Stimulated activated CD8-positive, alpha-beta memory T cell treated with anti-CD3 and anti-CD28 coated beads, Interleukin-7, amount 100 ng/mL, for 48 hours (primary cell): ENCODE measurements around the gene FUOM.
"Not testable (repeated sequence)": the region's sequence is repeated elsewhere in the genome, so short reads cannot be mapped to it uniquely, and the experiment has no call there.

Experiments
- DNase-seq, 2 donors: peaks; one replicate each; pipeline ENCODE4 v3.0.0-alpha.2; 2020; ENCODE audit warnings: low read depth in 1 of 2; ENCODE audit errors: extremely low read depth in 1 of 2

The FUOM gene

GRCh38 chr10:133388973-133389818 is 31.4 kb upstream of the FUOM start:
- no peak for DNase-seq

GRCh38 chr10:133388236-133388972 is 30.6 kb upstream of the FUOM start:
- no peak for DNase-seq

GRCh38 chr10:133386951-133387350 is 29.1 kb upstream of the FUOM start:
- DNase-seq = not testable (repeated sequence)

GRCh38 chr10:133385214-133385613 is 27.4 kb upstream of the FUOM start:
- no peak for DNase-seq

- no peak for DNase-seq
Observed at GRCh38 chr10:133384071-133384470, 26.3 kb upstream of the FUOM start.

- DNase-seq = no peak
Observed at GRCh38 chr10:133383551-133383950, 25.7 kb upstream of the FUOM start.

- no peak for DNase-seq
Observed at GRCh38 chr10:133381036-133381435, 23.2 kb upstream of the FUOM start.

- no peak for DNase-seq
Observed at GRCh38 chr10:133379801-133380666, 22.2 kb upstream of the FUOM start.

- DNase-seq = no peak
Observed at GRCh38 chr10:133379152-133379800, 21.5 kb upstream of the FUOM start, which contains the start of gene PAOX. PAOX (plus strand) TSS chr10:133379262; CDS start chr10:133379317, 55 bp downstream.

- no peak for DNase-seq
Observed at GRCh38 chr10:133378251-133379096, 20.7 kb upstream of the FUOM start.

- DNase-seq = no peak
Observed at GRCh38 chr10:133377818-133378250, 20.0 kb upstream of the FUOM start.

- no peak for DNase-seq
Observed at GRCh38 chr10:133377025-133377817, 19.4 kb upstream of the FUOM start.

GRCh38 chr10:133376183-133376582 is 18.4 kb upstream of the FUOM start:
- not testable (repeated sequence) for DNase-seq

- DNase-seq = no peak
Observed at GRCh38 chr10:133375357-133376115, 17.7 kb upstream of the FUOM start.

GRCh38 chr10:133373174-133374090 is 15.6 kb upstream of the FUOM start, which contains the start of gene ECHS1:
ECHS1 (minus strand) TSS chr10:133373354; CDS start chr10:133373333, 21 bp downstream.
- peak; percentile 89 to 92 for DNase-seq

- DNase-seq = no peak
Observed at GRCh38 chr10:133372507-133372906, 14.7 kb upstream of the FUOM start.
